Loucy (cell line): Measurements from ENCODE around the gene ZNF774.

Source experiments
- H2AFZ ChIP-seq: fragments of 200-600 bp; sonication (generic); 2 replicates; pipeline ENCODE4 v1.6.0; 2016; ENCODE audit warnings: antibody characterized with exemption, mild to moderate bottlenecking, low read length, moderate library complexity
- H3F3A ChIP-seq: fragments of 200-600 bp; 2 replicates; pipeline ENCODE4 v1.6.0; 2016; ENCODE audit warnings: antibody characterized with exemption, low read depth, mild to moderate bottlenecking
- H3K27me3 ChIP-seq: fragments of 200-600 bp; sonication (generic); 2 replicates; pipeline ENCODE4 v1.6.1; 2014; ENCODE audit warnings: low read length, mild to moderate bottlenecking; ENCODE audit not compliant: insufficient read depth, poor library complexity, severe bottlenecking
- H3K36me3 ChIP-seq: fragments of 200-600 bp; sonication (generic); 2 replicates; pipeline ENCODE4 v1.6.1; 2016; ENCODE audit warnings: low read length; ENCODE audit not compliant: insufficient read depth
- H3K4me1 ChIP-seq: fragments of 200-600 bp; sonication (generic); 2 replicates; pipeline ENCODE4 v1.5.1; 2014; ENCODE audit warnings: low read length, mild to moderate bottlenecking; ENCODE audit not compliant: insufficient read depth, poor library complexity, severe bottlenecking
- H3K4me2 ChIP-seq: fragments of 200-600 bp; sonication (generic); 2 replicates; pipeline ENCODE4 v1.6.0; 2014; ENCODE audit warnings: antibody characterized with exemption, low read length, low read depth, mild to moderate bottlenecking; ENCODE audit not compliant: poor library complexity, severe bottlenecking
- H3K4me3 ChIP-seq: fragments of 200-600 bp; sonication (generic); 2 replicates; pipeline ENCODE4 v1.5.1; 2014; ENCODE audit warnings: low read length, mild to moderate bottlenecking, mixed read lengths; ENCODE audit not compliant: poor library complexity, severe bottlenecking
- H3K79me2 ChIP-seq: fragments of 200-600 bp; sonication (generic); 2 replicates; pipeline ENCODE4 v1.6.1; 2014; ENCODE audit warnings: low read length; ENCODE audit not compliant: insufficient read depth
- H3K9ac ChIP-seq: fragments of 200-600 bp; sonication (generic); 2 replicates; pipeline ENCODE4 v1.6.0; 2014; ENCODE audit warnings: mild to moderate bottlenecking, low read depth, low read length, moderate library complexity; ENCODE audit not compliant: poor library complexity, severe bottlenecking
- H3K9me2 ChIP-seq: fragments of 200-600 bp; sonication (generic); replicated peaks from 2 replicates; pipeline ENCODE4 v1.6.1; 2016; ENCODE audit warnings: low read depth, low read length, mixed read lengths
- H3K9me3 ChIP-seq: fragments of 200-600 bp; sonication (generic); 2 replicates; pipeline ENCODE4 v1.6.1; 2014; ENCODE audit warnings: mild to moderate bottlenecking, antibody characterized with exemption, low read length, low read depth; ENCODE audit not compliant: insufficient read depth
- H4K20me1 ChIP-seq: fragments of 200-600 bp; sonication (generic); 2 replicates; pipeline ENCODE4 v1.6.0; 2014; ENCODE audit warnings: antibody characterized with exemption, low read length, mild to moderate bottlenecking; ENCODE audit not compliant: insufficient read depth, poor library complexity, severe bottlenecking
- CTCF ChIP-seq: fragments of 200-600 bp; sonication (generic); conservative IDR thresholded peaks from 2 replicates; pipeline ENCODE4 v1.5.1; 2014; ENCODE audit warnings: mild to moderate bottlenecking, antibody characterized with exemption, low read length
- EZH2phosphoT487 ChIP-seq: fragments of 200-600 bp; IDR thresholded peaks from 2 replicates; pipeline ENCODE4 v1.6.1; 2018; ENCODE audit warnings: antibody characterized with exemption, mild to moderate bottlenecking, moderate library complexity, borderline replicate concordance

ZNF774 gene

GRCh38 chr15:90351479-90352106 lies 491 bp upstream of the ZNF774 start:
- Histone ChIP-seq H4K20me1 (no peaks in the 10 kb centered on the region), H3K4me3 (peak overlapping the region; percentile 75), H3F3A (no peaks in the 10 kb centered on the region), H3K9me2 (no peaks in the 10 kb centered on the region), H2AFZ (peak overlapping the region; percentile 88), H3K4me2 (peak overlapping the region; percentile 87), H3K36me3 (no peaks in the 10 kb centered on the region), H3K9me3 (no peaks in the 10 kb centered on the region), H3K27me3 (no peaks in the 10 kb centered on the region), H3K9ac (peak overlapping the region; percentile 66), H3K79me2 (no peaks in the 10 kb centered on the region), H3K4me1 (peaks cover 11% of the 10 kb centered on the region)
- no peak for TF ChIP-seq CTCF
- TF ChIP-seq EZH2phosphoT487, result no peak

GRCh38 chr15:90354986-90355385 lies 2.9 kb downstream of the ZNF774 start:
- H3K27me3 ChIP-seq, result no peaks in the 10 kb centered on the region
- no peak overlapping the region for H3K9ac ChIP-seq
- no peaks in the 10 kb centered on the region for H3F3A ChIP-seq
- no peaks in the 10 kb centered on the region for H3K79me2 ChIP-seq
- no peaks in the 10 kb centered on the region for H4K20me1 ChIP-seq
- H3K9me3 ChIP-seq, result no peaks in the 10 kb centered on the region
- no peaks in the 10 kb centered on the region for H3K9me2 ChIP-seq
- no peak for TF ChIP-seq EZH2phosphoT487
- no peak for TF ChIP-seq CTCF
- H3K4me2 ChIP-seq, result no peak overlapping the region
- no peaks in the 10 kb centered on the region for H3K36me3 ChIP-seq
- H2AFZ ChIP-seq, result no peak overlapping the region
- H3K4me3 ChIP-seq, result no peak overlapping the region
- peaks cover 11% of the 10 kb centered on the region for H3K4me1 ChIP-seq

- Histone ChIP-seq H3K36me3 (no peaks in the 10 kb centered on the region), H3K27me3 (no peaks in the 10 kb centered on the region), H3F3A (no peaks in the 10 kb centered on the region), H3K4me3 (no peak overlapping the region), H3K79me2 (no peaks in the 10 kb centered on the region), H2AFZ (no peak overlapping the region), H3K9me2 (no peaks in the 10 kb centered on the region), H3K4me2 (no peak overlapping the region), H3K4me1 (peaks cover 10% of the 10 kb centered on the region), H4K20me1 (no peaks in the 10 kb centered on the region), H3K9me3 (no peaks in the 10 kb centered on the region), H3K9ac (no peak overlapping the region)
- TF ChIP-seq CTCF, result no peak
- TF ChIP-seq EZH2phosphoT487, result no peak
Observed at GRCh38 chr15:90358124-90359033, 6.3 kb downstream of the ZNF774 start.
